Measurements from ENCODE around the gene IDUA. TPM values are rescaled to one million over a fixed set of nuclear protein-coding genes. Genes with fewer than 3 reads are reported as not detected.
"Not testable (repeated sequence)": the region's sequence is repeated elsewhere in the genome, so short reads cannot be mapped to it uniquely, and the experiment has no call there.

The IDUA gene
- total RNA-seq, 2 donors from 2014 or later = 15.7 to 17.5 TPM

- H3K27ac Mint-ChIP-seq = no peak overlapping the region
- peak; percentile 87 for DNase-seq (ENCODE audit: low spot score)
- peaks cover 12 to 19% of the 10 kb centered on the region in 2 donors for H3K27me3 Mint-ChIP-seq
- H3K9me3 Mint-ChIP-seq = no peaks in the 10 kb centered on the region
- ATAC-seq = peak; percentile 85 to 92
- H3K4me3 Mint-ChIP-seq = no peak overlapping the region
- H3K4me1 Mint-ChIP-seq (ENCODE audit: low read depth in 2 of 2) = peaks cover 4 to 10% of the 10 kb centered on the region in 2 donors
- H3K36me3 Mint-ChIP-seq = no peaks in the 10 kb centered on the region
Measured at GRCh38 chr4:1043651-1044468, 57.0 kb downstream of the IDUA start.

GRCh38 chr4:1044469-1045192, 57.8 kb downstream of the IDUA start:
- H3K27ac Mint-ChIP-seq = no peak overlapping the region
- no peaks in the 10 kb centered on the region for H3K9me3 Mint-ChIP-seq
- H3K36me3 Mint-ChIP-seq = no peaks in the 10 kb centered on the region
- DNase-seq (ENCODE audit: low spot score) (peak; percentile 40), ATAC-seq (no peak)
- no peak overlapping the region for H3K4me3 Mint-ChIP-seq
- H3K4me1 Mint-ChIP-seq (ENCODE audit: low read depth in 2 of 2) = peaks cover 4 to 10% of the 10 kb centered on the region in 2 donors
- peaks cover 12 to 24% of the 10 kb centered on the region in 2 donors for H3K27me3 Mint-ChIP-seq

DNA sequence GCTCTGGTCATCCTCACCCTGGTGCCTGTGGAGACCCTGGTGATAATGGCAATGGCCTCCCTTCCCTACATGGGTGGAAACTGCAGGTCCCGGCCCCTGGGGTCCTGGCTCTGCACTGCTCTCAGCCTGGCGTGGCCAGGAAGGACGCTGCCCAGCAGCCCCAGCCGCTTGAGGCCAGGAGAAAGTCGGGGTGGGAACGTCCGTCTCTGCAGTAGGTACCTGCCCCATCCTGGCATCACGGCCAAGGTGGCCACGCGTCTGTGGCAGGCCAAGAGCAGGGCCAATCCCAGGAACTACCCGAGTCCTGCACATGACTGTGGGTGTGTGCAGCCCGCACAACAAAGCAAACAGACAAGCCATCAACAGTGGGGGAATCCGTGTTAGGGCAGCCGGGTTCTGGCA, 58.4 kb downstream of the IDUA start:
- Mint-ChIP-seq H3K9me3 (no peaks in the 10 kb centered on the region), H3K4me1 (ENCODE audit: low read depth in 2 of 2) (peaks cover 4 to 10% of the 10 kb centered on the region in 2 donors), H3K4me3 (no peak overlapping the region), H3K36me3 (no peaks in the 10 kb centered on the region), H3K27me3 (peaks cover 12 to 24% of the 10 kb centered on the region in 2 donors), H3K27ac (no peak overlapping the region)
- ATAC-seq (no peak), DNase-seq (ENCODE audit: low spot score) (peak; percentile 42)

GRCh38 chr4:1045595-1046201, 58.9 kb downstream of the IDUA start:
- Mint-ChIP-seq H3K27me3 (peaks cover 12 to 24% of the 10 kb centered on the region in 2 donors), H3K4me3 (no peak overlapping the region), H3K27ac (no peak overlapping the region), H3K36me3 (no peaks in the 10 kb centered on the region), H3K9me3 (no peaks in the 10 kb centered on the region), H3K4me1 (ENCODE audit: low read depth in 2 of 2) (peaks cover 4 to 10% of the 10 kb centered on the region in 2 donors)
- DNase-seq (ENCODE audit: low spot score) = no peak
- no peak for ATAC-seq

DNA sequence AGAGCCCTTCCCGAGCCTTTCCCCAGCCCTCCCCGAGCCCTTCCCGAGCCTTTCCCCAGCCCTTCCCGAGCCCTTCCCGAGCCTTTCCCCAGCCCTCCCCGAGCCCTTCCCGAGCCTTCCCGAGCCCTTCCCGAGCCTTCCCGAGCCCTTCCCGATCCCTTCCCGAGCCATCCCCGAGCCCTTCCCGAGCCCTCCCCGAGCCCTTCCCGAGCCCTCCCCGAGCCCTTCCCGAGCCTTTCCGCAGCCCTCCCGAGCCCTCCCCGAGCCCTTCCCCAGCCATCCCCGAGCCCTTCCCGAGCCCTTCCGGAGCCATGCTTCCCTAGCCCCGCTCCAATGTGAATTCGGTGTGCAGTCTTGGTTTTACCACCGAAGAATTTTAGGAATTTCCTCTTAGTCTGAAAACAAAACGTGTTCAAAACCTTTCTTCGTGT, 59.8 kb downstream of the IDUA start:
- H3K4me3 Mint-ChIP-seq, H3K27ac Mint-ChIP-seq, H3K36me3 Mint-ChIP-seq, H3K9me3 Mint-ChIP-seq, ATAC-seq: not testable (repeated sequence)
- peaks cover 12 to 27% of the 10 kb centered on the region in 2 donors for H3K27me3 Mint-ChIP-seq
- peak; percentile 53 for DNase-seq (ENCODE audit: low spot score)
- H3K4me1 Mint-ChIP-seq (ENCODE audit: low read depth in 2 of 2) = peaks cover 4 to 10% of the 10 kb centered on the region in 2 donors

DNA sequence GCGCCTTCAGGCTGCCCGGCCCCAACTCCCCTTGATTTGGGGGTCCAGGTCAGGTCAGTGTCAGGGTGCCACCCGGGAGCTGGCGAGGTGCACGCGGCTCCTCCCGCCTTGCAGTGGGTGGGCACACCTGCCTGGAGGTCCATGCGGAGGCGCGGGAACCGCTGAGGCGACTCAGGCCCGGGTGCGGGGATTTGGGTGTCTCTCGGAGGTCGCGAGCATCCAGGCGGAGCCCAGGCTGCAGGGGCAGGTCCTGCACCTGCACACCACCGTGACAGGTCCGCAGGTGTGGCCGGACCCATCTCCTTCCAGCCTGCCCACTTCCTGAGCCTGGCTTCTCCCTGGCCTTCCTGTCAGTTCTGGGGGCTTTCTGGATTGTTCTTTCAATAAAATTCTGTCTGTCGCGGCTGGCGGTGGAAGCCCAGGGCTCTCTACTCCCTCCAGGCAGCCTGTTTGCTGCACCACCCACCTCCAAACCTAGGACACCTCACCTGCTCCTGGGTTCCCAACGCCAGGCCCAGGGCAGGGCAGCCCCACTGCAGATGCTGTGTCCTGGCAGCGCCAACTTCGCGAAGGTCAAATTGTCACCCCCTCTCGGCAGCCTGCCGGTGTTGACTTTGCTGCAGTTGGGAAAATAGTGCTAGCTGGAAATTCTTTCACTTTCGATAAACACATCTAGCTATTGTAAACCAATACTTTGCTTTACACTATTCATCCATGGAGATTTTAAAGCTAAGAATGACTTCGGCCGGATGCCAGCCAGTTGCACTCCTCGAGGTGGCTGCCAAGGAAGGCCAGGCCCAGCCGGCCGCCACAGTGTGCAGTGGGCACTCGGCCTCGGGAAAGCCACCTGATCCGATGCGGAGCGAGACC, 60.5 kb downstream of the IDUA start:
- H3K36me3 Mint-ChIP-seq = no peaks in the 10 kb centered on the region
- no peak overlapping the region for H3K4me3 Mint-ChIP-seq
- H3K9me3 Mint-ChIP-seq = no peaks in the 10 kb centered on the region
- no peak overlapping the region for H3K27ac Mint-ChIP-seq
- peak; percentile 54 for DNase-seq (ENCODE audit: low spot score)
- peaks cover 12 to 28% of the 10 kb centered on the region in 2 donors for H3K27me3 Mint-ChIP-seq
- ATAC-seq = no peak
- peaks cover 4 to 10% of the 10 kb centered on the region in 2 donors for H3K4me1 Mint-ChIP-seq (ENCODE audit: low read depth in 2 of 2)

- H3K36me3 Mint-ChIP-seq = no peaks in the 10 kb centered on the region
- H3K9me3 Mint-ChIP-seq = no peaks in the 10 kb centered on the region
- H3K4me1 Mint-ChIP-seq (ENCODE audit: low read depth in 2 of 2) = peaks cover 2 to 10% of the 10 kb centered on the region in 2 donors
- DNase-seq (ENCODE audit: low spot score) (peak; percentile 42), ATAC-seq (no peak)
- H3K27ac Mint-ChIP-seq = no peak overlapping the region
- peaks cover 12 to 30% of the 10 kb centered on the region in 2 donors for H3K27me3 Mint-ChIP-seq
- H3K4me3 Mint-ChIP-seq = no peak overlapping the region
Measured at GRCh38 chr4:1047976-1048772, 61.3 kb downstream of the IDUA start.

GRCh38 chr4:1048773-1049590, 62.1 kb downstream of the IDUA start:
- Mint-ChIP-seq H3K9me3 (no peaks in the 10 kb centered on the region), H3K4me1 (ENCODE audit: low read depth in 2 of 2) (peaks cover 0 to 5% of the 10 kb centered on the region in 2 donors), H3K27me3 (peaks cover 12 to 29% of the 10 kb centered on the region in 2 donors), H3K4me3 (no peak overlapping the region), H3K36me3 (no peaks in the 10 kb centered on the region), H3K27ac (no peak overlapping the region)
- DNase-seq (ENCODE audit: low spot score) (no peak), ATAC-seq (peak in 1 of 2 donors; percentile 35)

DNA sequence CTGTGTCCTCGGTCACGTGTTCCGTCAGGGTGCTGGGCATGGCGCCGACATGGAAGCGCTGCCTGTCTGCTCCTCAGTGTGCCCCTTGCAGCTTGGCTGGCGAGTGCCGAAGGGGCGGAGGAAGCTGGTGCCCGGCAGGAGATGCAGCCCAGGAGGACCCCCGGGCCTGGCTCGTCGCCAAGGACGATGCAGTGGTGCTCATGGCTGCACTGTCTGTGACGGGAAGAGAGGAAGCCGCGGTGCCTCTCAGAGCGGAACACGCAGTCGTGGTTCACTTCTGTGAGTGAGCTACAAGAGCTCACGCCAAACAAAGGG, 62.7 kb downstream of the IDUA start:
- no peak for ATAC-seq
- Mint-ChIP-seq H3K9me3 (no peaks in the 10 kb centered on the region), H3K36me3 (no peaks in the 10 kb centered on the region)

DNA sequence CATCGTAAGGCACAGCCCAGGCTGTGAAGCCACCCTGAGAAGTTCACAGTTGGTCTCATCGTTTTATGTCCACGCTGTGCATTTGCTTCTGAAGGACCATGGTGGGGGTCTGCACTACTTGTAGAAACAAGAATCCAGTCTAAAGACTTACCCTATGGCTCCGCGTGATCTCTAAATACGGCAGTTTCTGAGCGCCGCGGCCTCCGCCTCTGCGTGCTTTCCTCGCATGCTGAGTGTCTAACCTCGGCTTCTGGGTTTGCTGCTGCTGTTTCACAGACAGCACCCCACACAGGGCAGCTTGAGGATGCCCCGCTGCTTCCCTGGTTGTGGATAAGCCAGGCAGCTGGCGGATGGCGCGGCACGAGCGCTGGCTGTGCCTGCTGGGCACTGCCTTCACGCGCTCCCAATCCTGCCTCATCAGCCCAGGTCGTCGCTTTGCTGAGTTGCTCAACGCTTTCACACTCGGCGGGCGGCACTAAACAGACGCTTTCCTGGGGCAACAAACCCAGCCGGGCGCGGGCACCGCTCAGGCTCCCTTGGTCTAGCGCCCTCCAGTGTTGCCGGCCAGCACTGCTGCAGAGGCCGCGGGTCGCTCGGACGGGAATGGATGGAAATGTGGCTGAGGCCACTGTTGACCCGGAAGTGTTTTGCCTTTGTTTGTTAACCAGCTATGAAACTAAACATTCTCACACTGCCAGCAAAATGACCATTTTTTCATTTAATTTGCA, 63.8 kb downstream of the IDUA start:
- no peak for ATAC-seq
- Mint-ChIP-seq H3K27me3 (peaks cover 12 to 27% of the 10 kb centered on the region in 2 donors), H3K27ac (no peak overlapping the region), H3K4me3 (no peak overlapping the region), H3K4me1 (ENCODE audit: low read depth in 2 of 2) (peaks cover 1 to 6% of the 10 kb centered on the region in 2 donors), H3K36me3 (no peaks in the 10 kb centered on the region), H3K9me3 (no peaks in the 10 kb centered on the region)
- DNase-seq (ENCODE audit: low spot score) = peak; percentile 58

More for the DNA sequence above, 62.7 kb downstream of the IDUA start:
- peaks cover 0 to 5% of the 10 kb centered on the region in 2 donors for H3K4me1 Mint-ChIP-seq (ENCODE audit: low read depth in 2 of 2)
- DNase-seq (ENCODE audit: low spot score) = peak; percentile 51
- peaks cover 12 to 29% of the 10 kb centered on the region in 2 donors for H3K27me3 Mint-ChIP-seq
- no peak overlapping the region for H3K27ac Mint-ChIP-seq
- H3K4me3 Mint-ChIP-seq = no peak overlapping the region

DNA sequence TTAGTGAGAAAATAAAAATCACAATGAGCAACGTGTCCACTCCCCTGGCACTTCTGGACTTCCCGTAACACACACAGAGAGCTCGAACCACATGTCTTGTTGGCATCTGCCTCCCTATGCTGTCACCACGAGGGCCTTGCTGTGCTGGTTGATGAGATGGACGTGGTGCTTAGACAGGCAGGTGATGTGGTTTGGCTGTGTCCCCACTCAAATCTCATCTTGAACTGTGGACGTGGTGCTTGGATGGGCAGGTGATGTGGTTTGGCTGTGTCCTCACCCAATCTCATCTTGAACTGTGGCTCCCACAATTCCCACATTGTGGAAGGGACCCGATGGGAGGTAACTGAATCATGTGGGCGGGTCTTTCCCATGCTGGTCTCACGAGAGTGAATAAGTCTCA, 64.6 kb downstream of the IDUA start:
- peaks cover 12 to 27% of the 10 kb centered on the region in 2 donors for H3K27me3 Mint-ChIP-seq

More for the DNA sequence above, 64.6 kb downstream of the IDUA start:
- ATAC-seq (no peak), DNase-seq (ENCODE audit: low spot score) (no peak)
- H3K9me3 Mint-ChIP-seq = no peaks in the 10 kb centered on the region
- H3K27ac Mint-ChIP-seq = no peak overlapping the region
- H3K4me3 Mint-ChIP-seq = no peak overlapping the region
- H3K36me3 Mint-ChIP-seq = no peaks in the 10 kb centered on the region
- H3K4me1 Mint-ChIP-seq (ENCODE audit: low read depth in 2 of 2) = peaks cover 9 to 13% of the 10 kb centered on the region in 2 donors
